Measurements from ENCODE around the gene GSK3B.
A peak's percentile ranks its signal among the peaks of the same experiment; 100 is the strongest.

The GSK3B gene

DNA sequence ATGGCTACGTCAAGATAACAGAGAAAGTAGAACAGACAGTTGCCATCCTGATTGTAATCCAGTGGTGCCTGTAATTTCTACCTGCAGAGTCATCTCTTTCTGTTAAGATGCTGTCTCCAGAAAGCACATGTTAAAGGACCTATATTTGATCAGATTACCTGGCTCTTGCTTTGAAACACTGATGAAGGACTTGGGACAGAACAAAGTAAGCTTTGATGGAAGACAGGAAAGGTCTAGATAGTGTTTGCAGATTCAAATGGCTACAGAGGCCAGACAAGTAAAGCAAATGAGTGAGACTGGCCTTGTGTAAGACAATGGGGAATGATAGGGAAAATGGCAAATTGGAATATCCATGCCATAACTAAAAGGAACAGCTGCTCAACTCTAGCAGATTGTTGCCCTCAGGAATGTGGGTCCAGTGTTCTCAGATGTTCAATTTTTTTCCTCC, 1.8 kb upstream of the GSK3B start:
- no peak for DNase-seq (ENCODE audit: low spot score)

DNA sequence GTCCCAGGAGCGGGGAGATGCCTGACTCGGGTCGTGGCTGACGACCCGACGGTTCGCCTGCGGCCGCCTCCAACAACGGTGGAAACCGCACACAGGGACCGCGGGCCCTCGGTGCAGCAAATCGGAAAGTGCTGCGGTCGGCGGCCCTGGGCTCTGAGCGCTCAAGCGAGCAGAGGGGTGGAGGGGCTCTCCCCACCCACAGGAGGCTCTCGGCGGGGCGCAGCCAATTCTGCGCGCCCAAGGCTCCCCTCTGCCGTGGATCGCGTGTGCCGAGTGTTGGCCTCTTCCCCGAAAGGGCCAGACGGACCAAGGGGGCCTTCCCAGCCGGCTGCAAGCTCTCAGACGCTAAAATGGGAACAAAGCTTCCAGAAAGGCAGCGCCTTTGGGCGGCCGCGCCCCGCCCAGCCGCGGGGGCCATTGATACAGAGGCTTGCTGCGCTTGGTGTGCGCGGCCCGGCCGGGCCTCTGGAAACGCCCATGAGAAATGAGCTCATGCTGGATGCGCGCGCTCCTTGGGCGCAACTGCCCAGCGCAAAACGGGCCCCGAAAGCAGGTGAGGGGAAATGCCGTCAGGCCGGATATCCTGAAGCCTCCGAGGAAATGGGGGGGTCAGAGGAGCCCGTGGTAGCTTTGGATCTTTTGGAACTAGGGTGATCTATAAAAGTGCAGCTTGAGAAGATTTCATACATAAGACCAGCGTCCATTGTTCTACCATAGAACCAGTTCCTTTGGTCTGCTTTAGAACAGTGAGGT, 1.2 kb upstream of the GSK3B start:
- peak; percentile 74 for DNase-seq (ENCODE audit: low spot score)

DNA sequence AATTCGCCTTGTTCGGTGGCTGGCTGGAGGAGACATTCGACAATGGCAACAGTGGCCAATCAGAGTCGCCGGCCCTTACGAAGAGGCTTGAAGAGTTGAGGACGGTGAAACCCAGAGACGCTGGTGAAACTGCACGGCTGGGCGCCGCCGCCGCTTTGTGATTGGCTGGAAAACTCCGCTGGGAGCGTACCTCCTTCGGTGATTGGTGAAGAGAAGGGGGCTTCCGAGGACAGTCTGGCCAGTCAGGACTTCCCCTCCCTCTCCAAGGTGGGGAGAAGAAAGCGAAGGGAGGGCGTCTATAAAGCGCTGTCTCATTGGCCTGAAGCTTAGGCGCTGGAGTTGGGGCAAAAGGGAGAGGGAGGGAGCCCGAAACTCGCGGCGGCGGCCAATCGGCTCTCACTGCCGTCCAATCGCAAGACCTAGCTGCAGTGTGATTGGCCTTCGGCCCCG, 554 bp upstream of the GSK3B start:
- DNase-seq (ENCODE audit: low spot score), result no peak

- peak; percentile 54 for DNase-seq (ENCODE audit: low spot score)
These were observed 932 bp downstream of the GSK3B start for GRCh38 chr3:120093119-120093910.

- no peak for DNase-seq (ENCODE audit: low spot score)
These were observed 1.8 kb downstream of the GSK3B start for GRCh38 chr3:120092474-120092873.

DNA sequence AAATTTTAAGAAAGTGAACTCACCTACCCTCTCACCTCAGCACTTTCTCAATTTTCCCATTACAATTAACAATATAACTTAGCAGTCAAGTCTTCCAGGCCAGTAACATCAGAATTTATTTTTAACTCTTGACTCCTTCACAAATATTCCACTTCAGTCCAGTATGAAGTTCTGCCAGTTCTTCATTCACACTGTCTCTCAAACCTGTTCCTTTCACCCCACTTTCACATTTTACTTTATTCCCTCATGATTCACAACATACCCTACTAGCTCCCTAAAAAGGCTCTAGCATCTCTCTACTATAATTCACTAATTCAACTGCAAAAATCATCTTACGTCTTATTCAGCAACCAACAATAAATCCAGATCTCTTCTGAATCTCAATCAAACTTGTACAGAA, 3.8 kb downstream of the GSK3B start:
- no peak for DNase-seq (ENCODE audit: low spot score)

DNA sequence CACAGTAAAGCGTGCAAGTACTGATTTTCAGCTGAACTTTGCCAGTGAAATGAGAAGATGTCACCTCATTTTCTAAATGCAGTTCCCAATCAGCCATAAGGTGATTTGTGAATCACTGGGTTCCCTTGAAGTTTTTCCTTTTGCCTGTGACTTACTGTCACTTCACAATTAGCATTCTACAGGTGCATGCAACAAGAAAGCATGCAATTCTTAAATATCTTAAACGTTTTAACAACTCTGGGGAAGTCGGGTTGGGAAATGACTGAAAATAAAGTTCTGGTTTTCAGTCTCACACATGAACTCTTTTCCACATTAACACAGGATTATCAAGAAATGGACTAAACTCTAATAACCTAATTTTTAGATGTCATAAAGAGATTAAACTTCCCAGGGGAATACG, 5.2 kb downstream of the GSK3B start:
- no peak for DNase-seq (ENCODE audit: low spot score)

- no peak for DNase-seq (ENCODE audit: low spot score)
These were observed 5.6 kb downstream of the GSK3B start for GRCh38 chr3:120088622-120089021.

GRCh38 chr3:120081719-120082118, 12.5 kb downstream of the GSK3B start:
- no peak for DNase-seq (ENCODE audit: low spot score)

DNA sequence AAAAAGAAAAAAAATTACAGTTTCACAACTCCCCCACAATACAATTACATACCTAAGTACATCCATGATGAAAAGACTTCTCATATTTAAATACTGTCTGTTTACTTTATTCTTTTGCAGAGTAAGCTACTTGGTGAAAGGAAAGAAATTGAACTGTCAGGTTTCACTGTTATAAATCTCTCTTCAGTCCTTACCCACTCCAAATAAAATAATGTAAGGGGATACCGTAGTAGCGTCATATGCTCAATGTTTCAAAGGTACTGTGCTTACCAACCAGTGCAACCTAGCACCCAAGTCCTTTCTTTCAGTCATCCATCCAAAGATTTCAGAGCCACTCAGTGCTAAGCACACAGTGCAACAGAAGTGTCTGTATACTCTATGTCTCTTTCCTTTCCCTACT, 13.4 kb downstream of the GSK3B start:
- DNase-seq (ENCODE audit: low spot score), result no peak

DNA sequence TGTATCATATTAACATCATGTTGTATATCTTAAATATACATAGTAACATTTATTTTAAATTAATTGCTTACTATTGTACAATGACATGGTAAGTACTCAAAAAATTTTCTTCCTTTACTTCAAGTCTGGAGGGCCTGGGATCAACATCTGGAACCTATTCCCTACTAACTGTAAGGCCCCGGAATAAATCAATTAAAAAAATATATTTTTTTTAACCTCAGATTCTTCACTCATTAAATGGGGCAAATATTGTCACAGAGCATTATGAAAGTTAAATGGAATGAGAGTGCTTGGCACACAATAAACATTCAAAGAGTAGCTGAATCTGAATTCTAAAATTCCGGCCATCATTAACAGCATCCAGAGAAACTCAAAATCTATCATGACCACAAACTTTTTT, 16.5 kb downstream of the GSK3B start:
- no peak for DNase-seq (ENCODE audit: low spot score)

DNA sequence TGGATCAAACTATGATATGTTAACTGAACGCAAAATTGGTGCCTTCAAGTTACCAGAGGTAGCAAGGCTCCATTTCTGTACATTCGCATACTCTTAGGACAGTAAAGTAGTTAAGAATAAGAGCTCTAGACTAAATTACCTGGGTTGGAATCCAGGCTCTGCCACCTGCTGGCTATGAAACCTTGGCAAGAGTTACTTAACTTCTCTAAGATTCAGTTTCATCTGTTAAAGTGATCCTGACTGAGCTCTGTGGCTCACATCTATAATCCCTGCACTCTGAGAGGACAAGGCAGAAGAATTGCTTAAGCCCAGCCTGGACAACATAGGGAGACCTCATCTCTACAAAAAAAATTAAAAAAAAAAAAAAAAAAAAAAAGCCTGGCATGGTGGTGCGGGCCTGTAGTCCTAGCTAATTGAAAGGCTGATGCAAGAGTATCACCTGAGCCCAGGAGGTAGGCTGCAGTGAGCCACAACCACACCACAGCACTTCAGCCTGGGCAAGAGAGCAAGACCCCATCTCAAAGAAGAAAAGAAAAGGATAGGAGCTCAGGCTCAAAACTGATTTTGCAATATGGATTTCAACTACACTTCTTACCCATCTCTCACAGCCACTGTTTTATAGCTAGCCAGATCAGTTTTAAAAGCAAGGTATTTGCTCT, 21.3 kb downstream of the GSK3B start:
- no peak for DNase-seq (ENCODE audit: low spot score)

DNA sequence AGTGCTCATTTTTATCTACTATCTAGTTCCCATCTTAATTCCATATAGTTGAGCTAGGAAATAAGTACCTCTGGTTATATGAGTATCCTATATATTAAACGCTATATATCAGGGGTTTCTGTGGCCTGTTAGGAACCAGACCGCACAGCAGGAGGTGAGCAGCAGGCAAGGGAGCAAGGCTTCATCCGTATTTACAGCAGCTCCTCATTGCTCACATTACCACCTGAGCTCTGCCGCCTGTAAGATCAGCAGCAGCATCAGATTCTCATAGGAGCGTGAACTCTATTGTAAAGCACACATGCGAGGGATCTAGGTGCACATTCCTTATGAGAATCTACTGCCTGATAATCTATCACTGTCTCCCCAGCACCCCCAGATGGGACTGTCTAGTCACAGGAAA, 23.0 kb downstream of the GSK3B start:
- DNase-seq (ENCODE audit: low spot score), result no peak

GRCh38 chr3:120070263-120070981, 23.8 kb downstream of the GSK3B start:
- DNase-seq (ENCODE audit: low spot score), result no peak

DNA sequence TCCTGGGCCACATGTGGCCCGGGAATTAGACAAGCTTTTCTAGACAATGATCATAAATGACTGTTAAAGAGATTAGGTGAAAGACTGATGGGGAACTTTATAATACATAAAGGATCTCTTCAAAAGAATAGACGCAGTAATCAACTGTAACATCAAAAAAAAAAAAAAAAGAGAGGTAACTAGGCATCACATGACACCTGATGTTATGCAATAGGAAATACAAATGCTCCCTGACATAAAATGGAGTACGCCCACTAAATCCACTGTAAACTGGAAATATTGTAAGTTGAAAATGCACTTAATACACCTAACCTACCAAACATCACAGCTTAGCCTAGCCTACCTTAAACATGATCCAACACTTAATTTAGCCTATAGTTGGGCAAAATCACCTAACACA, 27.2 kb downstream of the GSK3B start:
- no peak for DNase-seq (ENCODE audit: low spot score)

- DNase-seq (ENCODE audit: low spot score), result no peak
These were observed 27.6 kb downstream of the GSK3B start for GRCh38 chr3:120066634-120067033.

DNA sequence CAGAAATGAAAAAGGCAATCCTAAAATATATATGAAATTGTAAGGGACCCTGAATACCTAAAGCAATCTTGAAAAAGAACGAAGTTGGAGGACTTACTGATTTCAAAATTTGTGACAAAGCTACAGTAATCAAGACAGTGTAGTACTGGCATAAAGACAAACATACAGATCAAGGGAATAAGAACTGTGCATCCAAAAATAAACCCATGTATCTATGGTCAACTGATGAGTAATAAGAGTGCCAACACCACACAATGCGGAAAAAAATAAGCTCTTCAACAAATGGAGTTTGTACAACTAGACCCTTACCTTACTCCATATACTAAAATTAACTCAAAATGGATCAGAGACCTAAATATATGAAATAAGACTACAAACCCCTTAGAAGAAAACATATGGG, 29.6 kb downstream of the GSK3B start:
- DNase-seq (ENCODE audit: low spot score), result no peak

GRCh38 chr3:120062474-120062873, 31.8 kb downstream of the GSK3B start:
- no peak for DNase-seq (ENCODE audit: low spot score)

- DNase-seq (ENCODE audit: low spot score), result no peak
These were observed 35.0 kb downstream of the GSK3B start for GRCh38 chr3:120059081-120059864.

DNA sequence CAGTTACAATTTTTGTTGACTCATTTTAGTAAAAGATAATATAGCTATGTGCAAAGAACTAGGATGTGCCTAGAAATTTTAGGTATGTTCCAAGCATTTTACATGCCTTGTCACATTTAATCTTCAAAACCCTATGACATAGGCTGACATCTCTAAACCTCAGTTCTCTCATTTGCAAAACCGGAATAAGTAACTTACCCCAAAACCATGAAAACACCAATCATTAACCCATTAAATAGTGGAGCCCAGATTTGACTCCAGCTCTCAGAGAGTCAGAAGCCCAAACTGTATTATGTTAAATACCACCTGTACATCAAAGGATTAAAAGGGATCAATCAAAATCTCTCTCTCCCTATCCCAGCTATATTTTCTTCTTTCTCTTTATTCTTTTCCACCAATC, 36.6 kb downstream of the GSK3B start:
- DNase-seq (ENCODE audit: low spot score), result no peak

DNA sequence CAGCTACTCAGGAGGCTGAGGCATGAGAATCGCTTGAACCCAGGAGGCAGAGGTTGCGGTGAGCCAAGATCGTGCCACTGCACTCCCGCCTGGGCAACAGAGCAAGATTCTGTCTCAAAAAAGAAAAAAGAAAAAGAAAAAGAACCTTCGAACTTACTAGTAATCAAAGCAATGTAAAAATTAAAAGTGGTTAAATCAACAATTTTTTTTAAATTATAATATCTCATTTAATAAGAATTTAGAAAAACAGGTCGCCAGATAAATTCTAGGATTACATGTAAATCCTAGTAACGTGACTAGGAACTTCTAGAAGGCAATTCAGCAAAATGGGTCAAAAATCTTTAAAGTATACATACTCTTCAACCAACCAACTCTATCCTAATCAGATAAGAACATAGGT, 37.2 kb downstream of the GSK3B start:
- DNase-seq (ENCODE audit: low spot score), result no peak
